IMR-90 (cell line): ENCODE measurements around the gene ZBTB46. TPM values are rescaled to one million over a fixed set of nuclear protein-coding genes. Genes with fewer than 3 reads are reported as not detected.

Experiments used
- ATAC-seq: fragments of 200-7000 bp; cut with Tn5 transposase; 2 replicates; pipeline ENCODE4 v1.9.1; 2020; ENCODE audit warnings: low read depth, mild to moderate bottlenecking, moderate library complexity
- BruUV-seq: library from RNA; stranded (reverse); fragments of 400-500 nt; replicated peaks from 2 replicates; lab custom pipeline; 2021; lab: Mats Ljungman, UMichigan
- CTCF ChIA-PET: fragments of 300-600 bp; formaldehyde crosslinking; extraction: SDS; loops from one replicate; lab custom pipeline; 2021; ENCODE audit warnings: antibody characterized with exemption; lab: Yijun Ruan, JAX
- POLR2A ChIA-PET: fragments of 300-600 bp; sonication (Branson Sonifier 250); formaldehyde crosslinking; loops from one replicate; lab custom pipeline; 2022; ENCODE audit warnings: antibody characterized with exemption; ENCODE audit not compliant: unreplicated experiment; lab: Charles Lee
- DNase-seq: peaks from one replicate; pipeline ENCODE4 v3.0.0; 2013
- H2AFZ ChIP-seq: replicated peaks from 2 replicates; pipeline ENCODE3; 2013; ENCODE audit warnings: low read length, mild to moderate bottlenecking; ENCODE audit not compliant: poor library complexity
- H2AK5ac ChIP-seq: 2 replicates; pipeline ENCODE4 v1.6.1; 2013; ENCODE audit warnings: low read depth, low read length, inconsistent platforms
- H2AK9ac ChIP-seq: replicated peaks from 2 replicates; pipeline ENCODE3; 2013; ENCODE audit warnings: mild to moderate bottlenecking, low read depth, low read length, moderate library complexity; ENCODE audit not compliant: poor library complexity
- H2BK120ac ChIP-seq: 2 replicates; pipeline ENCODE4 v1.6.1; 2013; ENCODE audit warnings: low read depth, low read length, inconsistent platforms
- H2BK15ac ChIP-seq: 3 replicates; pipeline ENCODE4 v1.6.1; 2013; ENCODE audit warnings: low read depth, low read length, inconsistent platforms
- H2BK20ac ChIP-seq: 2 replicates; pipeline ENCODE4 v1.6.1; 2013; ENCODE audit warnings: low read depth, mild to moderate bottlenecking, inconsistent platforms, low read length, moderate library complexity
- H2BK5ac ChIP-seq: 2 replicates; pipeline ENCODE4 v1.6.1; 2013; ENCODE audit warnings: mild to moderate bottlenecking, low read depth, low read length, inconsistent platforms; ENCODE audit not compliant: poor library complexity, severe bottlenecking
- H3K14ac ChIP-seq: replicated peaks from 2 replicates; pipeline ENCODE4 v1.6.1; 2013; ENCODE audit warnings: low read depth, low read length, inconsistent platforms
- H3K18ac ChIP-seq: 2 replicates; pipeline ENCODE4 v1.6.1; 2013; ENCODE audit warnings: low read depth, low read length, control low read depth
- H3K23ac ChIP-seq: 2 replicates; pipeline ENCODE4 v1.6.1; 2013; ENCODE audit warnings: low read depth, low read length, inconsistent platforms
- H3K27ac ChIP-seq: 2 replicates; pipeline ENCODE4 v1.5.1; 2013; ENCODE audit warnings: mild to moderate bottlenecking, control low read depth, low read length; ENCODE audit not compliant: insufficient read depth
- H3K27me3 ChIP-seq: 2 replicates; pipeline ENCODE4 v1.6.1; 2013; ENCODE audit warnings: low read length; ENCODE audit not compliant: control insufficient read depth, insufficient read depth
- H3K36me3 ChIP-seq: 2 replicates; pipeline ENCODE4 v1.6.1; 2013; ENCODE audit warnings: low read length, mixed read lengths; ENCODE audit not compliant: control insufficient read depth, insufficient read depth
- H3K4ac ChIP-seq: 2 replicates; pipeline ENCODE4 v1.6.1; 2013; ENCODE audit warnings: low read depth, low read length, inconsistent platforms
- H3K4me1 ChIP-seq: 2 replicates; pipeline ENCODE4 v1.6.1; 2013; ENCODE audit warnings: low read length, mixed read lengths; ENCODE audit not compliant: control insufficient read depth, insufficient read depth
- H3K4me2 ChIP-seq: 2 replicates; pipeline ENCODE4 v1.6.1; 2013; ENCODE audit warnings: low read depth, mild to moderate bottlenecking, control low read depth, low read length, moderate library complexity
- H3K4me3 ChIP-seq: 2 replicates; pipeline ENCODE4 v1.5.1; 2013; ENCODE audit warnings: low read depth, mild to moderate bottlenecking, control low read depth, low read length, moderate library complexity; ENCODE audit not compliant: insufficient read depth
- H3K56ac ChIP-seq: 2 replicates; pipeline ENCODE4 v1.6.1; 2013; ENCODE audit warnings: low read length, inconsistent platforms; ENCODE audit not compliant: insufficient read depth; ENCODE audit errors: extremely low read depth
- H3K79me1 ChIP-seq, 2 experiments: 2 replicates each; pipeline ENCODE4 v1.6.1; 2013; ENCODE audit warnings: low read length in 2 of 2, inconsistent platforms in 1 of 2, low read depth in 1 of 2
- H3K9ac ChIP-seq: 2 replicates; pipeline ENCODE4 v1.6.1; 2013; ENCODE audit warnings: low read depth, low read length, control low read depth
- H3K9me1 ChIP-seq: 2 replicates; pipeline ENCODE4 v1.6.1; 2013; ENCODE audit warnings: low read length, inconsistent platforms; ENCODE audit not compliant: insufficient read depth
- H3K9me3 ChIP-seq: 2 replicates; pipeline ENCODE4 v1.6.1; 2013; ENCODE audit warnings: low read length; ENCODE audit not compliant: control insufficient read depth, insufficient read depth
- H4K20me1 ChIP-seq: 2 replicates; pipeline ENCODE4 v1.6.1; 2013; ENCODE audit warnings: low read length, inconsistent platforms; ENCODE audit not compliant: insufficient read depth
- H4K5ac ChIP-seq: 2 replicates; pipeline ENCODE4 v1.6.1; 2013; ENCODE audit warnings: mild to moderate bottlenecking, low read depth, low read length, control low read depth
- H4K8ac ChIP-seq, 2 experiments: 2 replicates each; pipeline ENCODE4 v1.6.1; 2013; ENCODE audit warnings: low read depth in 2 of 2, low read length in 2 of 2, control low read depth in 1 of 2, inconsistent platforms in 1 of 2
- H4K91ac ChIP-seq: 2 replicates; pipeline ENCODE4 v1.6.1; 2013; ENCODE audit warnings: low read depth, low read length, inconsistent platforms; ENCODE audit not compliant: insufficient read depth
- CTCF ChIP-seq: conservative IDR thresholded peaks from 2 replicates; pipeline ENCODE4 v1.5.1; 2012; ENCODE audit warnings: mild to moderate bottlenecking, low read depth, low read length, improper control_type of control experiment
- FOS ChIP-seq: fragments of 150-350 bp; IDR thresholded peaks from 2 replicates; pipeline ENCODE4 v1.6.1; 2016; ENCODE audit warnings: low read depth, low read length
- RCOR1 ChIP-seq: IDR thresholded peaks from 2 replicates; pipeline ENCODE4 v1.6.1; 2012; ENCODE audit warnings: mild to moderate bottlenecking, low read length, improper control_type of control experiment; ENCODE audit not compliant: insufficient replicate concordance
- SMC3 ChIP-seq: fragments of 150-350 bp; IDR thresholded peaks from 2 replicates; pipeline ENCODE4 v1.6.1; 2016; ENCODE audit warnings: low read depth, mild to moderate bottlenecking, antibody characterized with exemption, low read length, moderate library complexity
- WGBS, 2 experiments: methylation state at CpG; one replicate each; pipeline versions ENCODE4 v1.1.5 to v1.1.7; 2013; ENCODE audit warnings: missing lambda C conversion rate in 2 of 2; ENCODE audit not compliant: insufficient read length in 1 of 2; ENCODE audit errors: extremely low coverage in 2 of 2; 5-methylcytosine and 5-hydroxymethylcytosine counted together
- dilution Hi-C: fragments of 300-500 bp; cut with HindIII; formaldehyde crosslinking; loops from one replicate; pipeline ENCODE4 v1.14.3; 2018; ENCODE audit warnings: low sequenced_read_pairs; ENCODE audit not compliant: unreplicated experiment
- in situ Hi-C: fragments of 300-500 bp; cut with MboI; formaldehyde crosslinking; loops from 3 replicates; pipeline ENCODE4 v1.14.3; 2019; ENCODE audit warnings: low sequenced_read_pairs, inconsistent platforms, mixed read lengths
- intact Hi-C: fragments of 100-400 bp; cut with micrococcal nuclease; formaldehyde crosslinking; loops from 2 replicates; pipeline ENCODE4 v1.10.0; 2022
- polyA plus RNA-seq, 3 experiments: library from polyadenylated mRNA; depleted of rRNA; stranded (reverse); fragments of >200 nt; gene quantifications; 2 replicates each; pipeline ENCODE4 v1.2.3, GENCODE V29; 2012; ENCODE audit warnings: low replicate concordance in 1 of 3
- total RNA-seq: library from RNA; depleted of rRNA; stranded (reverse); fragments of >200 nt; gene quantifications from 2 replicates; pipeline ENCODE4 v1.2.3, GENCODE V29; 2012

ZBTB46 gene
- total and polyA plus RNA-seq, 2 of the 4 experiments (the other 2 are of a cell fraction), result 4.2 to 14.9 TPM

- H3K9me1 ChIP-seq, result peaks cover 12% of the 10 kb centered on the region
- no peak overlapping the region for H3K4me3 ChIP-seq
- H2BK15ac ChIP-seq, result no peak overlapping the region
- H3K4me1 ChIP-seq, result peaks cover 11% of the 10 kb centered on the region
- H3K18ac ChIP-seq, result no peak overlapping the region
- dilution Hi-C loops, result no loop called here
- peaks cover 20 to 69% of the 10 kb centered on the region in 2 experiments for H3K79me1 ChIP-seq
- H4K20me1 ChIP-seq, result peaks cover 43% of the 10 kb centered on the region
- H3K9ac ChIP-seq, result no peak overlapping the region
- no peaks in the 10 kb centered on the region for H3K27me3 ChIP-seq
- in situ Hi-C loops, result no loop called here
- H2AFZ ChIP-seq, result no peak overlapping the region
- DNase-seq (no peak), ATAC-seq (no peak)
- no peak overlapping the region for H3K4ac ChIP-seq
- no peaks in the 10 kb centered on the region for H3K9me3 ChIP-seq
- H3K23ac ChIP-seq, result no peak overlapping the region
- 0 out of 2 replicates have a peak, but pooled peaks cover 3% of the 10 kb centered on the region for H3K36me3 ChIP-seq
- no peak overlapping the region for H2BK20ac ChIP-seq
- H2AK5ac ChIP-seq, result no peak overlapping the region
- H3K4me2 ChIP-seq, result no peak overlapping the region
- H3K27ac ChIP-seq, result no peak overlapping the region
- H3K56ac ChIP-seq, result no peak overlapping the region
- no peak overlapping the region for H2AK9ac ChIP-seq
- H4K8ac ChIP-seq, result no peak overlapping the region
- intact Hi-C loops, result no loop called here
- ChIA-PET POLR2A (no interaction called here), CTCF (no interaction called here)
- TF ChIP-seq RCOR1 (no peak), FOS (no peak), SMC3 (no peak), CTCF (no peak)
- H2BK120ac ChIP-seq, result no peak overlapping the region
- 97% methylated on average over 4 of the region's 8 CpGs; no CpG with 5 or more reads in 1 of the 2 experiments for WGBS, 2 experiments
- H2BK5ac ChIP-seq, result no peak overlapping the region
- H4K5ac ChIP-seq, result no peak overlapping the region
- no peak overlapping the region for H3K14ac ChIP-seq
- BruUV-seq, result no TSS peak
- H4K91ac ChIP-seq, result no peak overlapping the region
These were observed 9.3 kb downstream of the ZBTB46 start for GRCh38 chr20:63821811-63822210.
